Measurements from ENCODE around the gene TLE6. TPM values are rescaled to one million over a fixed set of nuclear protein-coding genes. Genes with fewer than 3 reads are reported as not detected.

The TLE6 gene
- total and polyA plus RNA-seq, 9 donors: 0.51 to 1.5 (median 0.86) TPM

DNA sequence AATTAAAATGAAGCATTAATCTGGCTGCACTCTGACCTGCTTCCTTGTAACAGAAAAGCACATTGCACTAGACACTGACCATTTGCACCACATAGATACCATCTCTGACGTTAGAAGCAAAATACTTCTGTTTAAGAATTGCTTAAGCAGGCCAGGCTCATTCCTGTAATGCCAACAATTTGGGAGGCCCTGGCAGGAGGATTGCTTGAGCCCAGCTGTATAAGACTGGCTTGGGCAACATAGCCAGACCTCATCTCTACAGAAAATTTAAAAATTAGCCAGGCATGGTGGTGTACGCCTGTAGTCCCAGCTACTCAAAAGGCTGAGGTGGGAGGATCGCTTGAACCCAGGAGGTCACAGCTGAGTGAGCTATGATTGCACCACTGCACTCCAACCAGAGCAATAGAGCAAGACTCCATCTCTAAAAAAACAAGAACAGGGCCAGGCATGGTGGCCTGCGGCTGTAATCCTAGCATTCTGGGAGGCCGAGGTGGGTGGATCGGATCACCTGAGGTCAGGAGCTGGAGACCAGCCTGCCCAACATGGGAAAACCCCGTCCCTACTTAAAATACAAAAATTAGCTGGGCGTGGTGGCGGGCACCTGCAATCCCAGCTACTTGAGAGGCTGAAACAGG is 7.0 kb upstream of the TLE6 start:
- peaks cover 45% of the 10 kb centered on the region for H3K4me1 ChIP-seq (ENCODE audit: control insufficient read depth, insufficient read depth, low read length)
- 55% methylated on average over 1 of the region's 9 CpGs for WGBS (ENCODE audit: insufficient coverage)
- H3K27ac ChIP-seq (ENCODE audit: low read length): peak overlapping the region; percentile 20
- H3K36me3 ChIP-seq (ENCODE audit: control insufficient read depth, insufficient read depth, low read length): no peaks in the 10 kb centered on the region
- no peaks in the 10 kb centered on the region for H3K27me3 ChIP-seq (ENCODE audit: control insufficient read depth, insufficient read depth, low read length)
- no peaks in the 10 kb centered on the region for H3K9me3 ChIP-seq (replicated peaks; ENCODE audit: control insufficient read depth, low read depth, low read length)
- no peak for DNase-seq
- no peak overlapping the region for H3K4me3 ChIP-seq (ENCODE audit: low read length)

DNA sequence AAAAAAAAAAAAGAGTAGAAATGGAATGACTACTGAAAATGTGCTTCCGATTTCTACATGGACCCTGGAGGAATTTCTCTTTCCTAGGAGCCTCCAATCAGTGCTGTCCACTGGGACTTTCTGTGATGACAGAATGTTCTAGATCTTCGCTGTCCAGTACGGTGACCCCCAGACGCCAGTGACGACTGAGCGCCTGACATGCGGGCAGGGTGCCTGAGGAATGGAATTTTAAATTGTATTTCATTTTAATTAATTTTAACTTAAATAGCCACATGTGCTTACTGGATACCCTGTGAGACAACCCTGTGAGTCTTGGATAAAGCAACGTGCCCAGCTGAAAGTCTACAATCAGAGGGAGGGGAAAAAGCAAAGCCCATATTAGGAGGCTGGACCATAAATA is 4.1 kb upstream of the TLE6 start:
- no CpG with 5 or more reads among the region's 8 CpGs for WGBS (ENCODE audit: insufficient coverage)
- H3K36me3 ChIP-seq (ENCODE audit: control insufficient read depth, insufficient read depth, low read length): no peaks in the 10 kb centered on the region
- H3K27me3 ChIP-seq (ENCODE audit: control insufficient read depth, insufficient read depth, low read length): no peaks in the 10 kb centered on the region
- no peaks in the 10 kb centered on the region for H3K9me3 ChIP-seq (replicated peaks; ENCODE audit: control insufficient read depth, low read depth, low read length)
- no peak overlapping the region for H3K27ac ChIP-seq (ENCODE audit: low read length)
- no peak overlapping the region for H3K4me3 ChIP-seq (ENCODE audit: low read length)
- peak; percentile 63 for DNase-seq
- peaks cover 57% of the 10 kb centered on the region for H3K4me1 ChIP-seq (ENCODE audit: control insufficient read depth, insufficient read depth, low read length)

DNA sequence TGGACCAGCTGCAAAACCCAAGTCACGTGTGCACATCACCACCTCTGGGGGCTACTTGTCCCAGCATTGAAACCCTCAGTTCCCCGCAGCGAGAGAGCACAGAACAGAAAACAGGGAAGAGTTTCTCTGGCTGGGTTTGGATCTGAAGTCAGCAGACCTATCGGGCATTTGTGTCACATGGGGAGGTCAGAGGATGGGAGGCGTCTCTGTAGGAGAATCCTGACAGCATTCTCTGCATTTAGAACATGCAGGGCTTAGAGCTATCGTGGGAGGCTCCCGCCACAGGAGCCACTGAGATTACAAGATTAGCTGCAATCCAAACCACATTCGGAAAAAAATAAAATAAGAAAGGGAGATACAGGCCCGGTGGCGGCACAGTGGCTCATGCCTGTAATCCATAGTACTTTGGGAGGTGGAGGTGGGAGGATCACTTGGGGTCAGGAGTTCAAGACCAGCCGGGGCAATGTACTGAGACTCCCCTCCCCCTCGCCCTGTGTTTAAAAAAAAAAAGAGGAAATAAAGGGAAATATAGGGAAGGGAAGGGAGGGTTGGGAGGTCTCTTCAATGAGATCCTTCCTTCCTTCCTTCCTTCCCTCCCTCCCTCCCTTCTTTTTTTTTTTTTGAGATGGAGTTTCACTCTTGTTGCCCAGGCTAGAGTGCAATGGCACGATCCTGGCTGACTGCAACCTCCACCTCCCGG is 2.9 kb upstream of the TLE6 start:
- no peak overlapping the region for H3K4me3 ChIP-seq (ENCODE audit: low read length)
- H3K36me3 ChIP-seq (ENCODE audit: control insufficient read depth, insufficient read depth, low read length): no peaks in the 10 kb centered on the region
- H3K27ac ChIP-seq (ENCODE audit: low read length): no peak overlapping the region
- WGBS (ENCODE audit: insufficient coverage): 0% methylated on average over 2 of the region's 14 CpGs
- H3K4me1 ChIP-seq (ENCODE audit: control insufficient read depth, insufficient read depth, low read length): peaks cover 51% of the 10 kb centered on the region
- no peaks in the 10 kb centered on the region for H3K9me3 ChIP-seq (replicated peaks; ENCODE audit: control insufficient read depth, low read depth, low read length)
- H3K27me3 ChIP-seq (ENCODE audit: control insufficient read depth, insufficient read depth, low read length): no peaks in the 10 kb centered on the region
- peak; percentile 75 for DNase-seq

DNA sequence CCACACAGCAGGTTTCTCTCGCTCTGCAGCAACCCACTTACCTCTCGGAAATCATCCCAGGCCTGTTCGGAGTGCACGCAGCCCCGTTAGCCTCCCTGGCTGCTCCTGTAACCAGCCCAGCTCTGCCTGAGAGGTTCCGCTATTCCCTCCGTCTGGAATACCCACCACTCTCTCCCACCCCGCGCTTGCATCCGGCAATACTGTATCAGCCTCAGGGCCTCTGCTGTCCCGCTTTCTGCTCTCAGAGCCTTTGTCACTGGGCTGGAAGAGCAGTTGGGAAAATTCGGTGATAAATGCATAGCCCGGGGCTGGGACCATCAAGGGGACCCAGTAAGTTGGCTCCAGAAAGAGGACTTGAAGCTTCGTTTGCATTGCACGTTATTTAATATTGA is 759 bp upstream of the TLE6 start:
- 15% methylated on average over 6 of the region's 15 CpGs for WGBS (ENCODE audit: insufficient coverage)
- no peak overlapping the region for H3K27ac ChIP-seq (ENCODE audit: low read length)
- no peaks in the 10 kb centered on the region for H3K9me3 ChIP-seq (replicated peaks; ENCODE audit: control insufficient read depth, low read depth, low read length)
- no peaks in the 10 kb centered on the region for H3K36me3 ChIP-seq (ENCODE audit: control insufficient read depth, insufficient read depth, low read length)
- peaks cover 41% of the 10 kb centered on the region for H3K4me1 ChIP-seq (ENCODE audit: control insufficient read depth, insufficient read depth, low read length)
- no peak for DNase-seq
- H3K27me3 ChIP-seq (ENCODE audit: control insufficient read depth, insufficient read depth, low read length): peaks cover 4% of the 10 kb centered on the region
- H3K4me3 ChIP-seq (ENCODE audit: low read length): peak overlapping the region; percentile 58

DNA sequence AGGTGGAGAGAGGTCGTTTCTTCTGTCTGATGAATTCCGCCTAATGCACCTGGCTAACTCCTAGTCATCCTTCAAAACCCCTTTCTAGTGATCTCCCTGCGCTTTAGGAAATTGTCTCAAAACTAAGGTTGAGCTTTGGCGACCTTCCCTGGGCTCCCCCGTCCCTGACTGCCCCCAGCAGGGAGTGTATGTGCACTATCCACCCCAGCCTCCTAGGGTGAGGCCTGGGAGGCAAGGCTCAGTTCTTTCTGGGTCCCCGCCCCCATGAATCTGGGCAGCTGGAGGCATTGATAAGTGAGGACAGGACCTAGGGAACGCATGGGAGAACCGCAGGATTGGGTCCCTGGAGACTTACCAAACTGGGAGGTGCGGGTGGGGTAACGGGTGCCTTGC is 378 bp downstream of the TLE6 start:
- Histone ChIP-seq H3K36me3 (ENCODE audit: control insufficient read depth, insufficient read depth, low read length) (no peaks in the 10 kb centered on the region), H3K9me3 (replicated peaks; ENCODE audit: control insufficient read depth, low read depth, low read length) (no peaks in the 10 kb centered on the region), H3K27me3 (ENCODE audit: control insufficient read depth, insufficient read depth, low read length) (peaks cover 4% of the 10 kb centered on the region), H3K4me3 (ENCODE audit: low read length) (no peak overlapping the region), H3K4me1 (ENCODE audit: control insufficient read depth, insufficient read depth, low read length) (peaks cover 45% of the 10 kb centered on the region), H3K27ac (ENCODE audit: low read length) (no peak overlapping the region)
- DNase-seq: no peak
- WGBS (ENCODE audit: insufficient coverage): 0% methylated on average over 1 of the region's 10 CpGs

DNA sequence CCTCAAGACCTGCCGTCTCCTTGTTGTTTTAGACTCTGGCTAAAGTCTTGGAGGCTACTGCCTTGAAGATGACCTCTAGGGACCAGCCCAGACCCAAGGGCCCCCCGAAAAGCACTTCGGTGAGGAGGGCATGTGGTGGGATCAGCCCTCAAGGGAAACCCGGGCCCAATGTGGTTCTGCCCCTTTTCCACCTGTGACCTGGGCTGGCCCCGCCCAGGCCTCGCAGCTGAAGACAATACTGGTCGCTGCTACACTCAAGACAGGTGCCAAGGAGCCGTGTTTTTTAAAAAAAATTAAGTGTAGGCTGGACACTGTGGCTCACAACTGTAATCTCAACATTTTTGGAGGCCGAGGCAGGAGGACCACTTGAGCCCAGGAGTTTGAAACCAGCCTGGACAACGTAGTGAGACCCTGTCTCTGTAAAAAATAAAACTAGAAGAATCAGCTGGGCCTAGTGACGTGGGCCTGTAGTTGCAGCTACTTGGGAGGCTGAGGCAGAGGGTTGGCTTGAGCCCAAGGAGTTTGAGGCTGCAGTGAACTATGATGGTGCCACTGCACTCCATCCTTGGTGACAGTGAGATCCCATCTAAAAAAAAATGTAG is 903 bp downstream of the TLE6 start:
- no peak overlapping the region for H3K4me3 ChIP-seq (ENCODE audit: low read length)
- H3K36me3 ChIP-seq (ENCODE audit: control insufficient read depth, insufficient read depth, low read length): no peaks in the 10 kb centered on the region
- no peaks in the 10 kb centered on the region for H3K9me3 ChIP-seq (replicated peaks; ENCODE audit: control insufficient read depth, low read depth, low read length)
- H3K27ac ChIP-seq (ENCODE audit: low read length): no peak overlapping the region
- DNase-seq: no peak
- peaks cover 4% of the 10 kb centered on the region for H3K27me3 ChIP-seq (ENCODE audit: control insufficient read depth, insufficient read depth, low read length)
- 62% methylated on average over 8 of the region's 11 CpGs for WGBS (ENCODE audit: insufficient coverage)
- peaks cover 51% of the 10 kb centered on the region for H3K4me1 ChIP-seq (ENCODE audit: control insufficient read depth, insufficient read depth, low read length)

DNA sequence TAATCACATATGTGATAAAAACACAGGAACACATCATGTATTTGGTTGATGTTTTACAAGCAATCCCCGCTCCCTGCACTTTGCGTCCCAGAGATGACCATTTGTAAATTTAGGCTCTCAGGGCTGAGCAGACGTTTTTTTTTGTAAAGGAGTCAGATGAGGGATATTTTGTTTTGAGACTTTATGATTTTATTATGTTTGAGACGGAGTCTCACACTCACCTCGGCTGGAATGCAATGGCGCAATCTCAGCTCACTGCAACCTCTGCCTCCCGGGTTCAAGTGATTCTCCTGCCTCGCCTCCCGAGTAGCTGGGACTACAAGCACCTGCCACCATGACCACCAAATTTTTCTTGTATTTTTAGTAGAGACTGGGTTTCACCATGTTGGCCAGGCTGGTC is 1.4 kb downstream of the TLE6 start:
- WGBS (ENCODE audit: insufficient coverage): 58% methylated on average over 2 of the region's 9 CpGs
- H3K4me3 ChIP-seq (ENCODE audit: low read length): no peak overlapping the region
- H3K27ac ChIP-seq (ENCODE audit: low read length): no peak overlapping the region
- no peaks in the 10 kb centered on the region for H3K36me3 ChIP-seq (ENCODE audit: control insufficient read depth, insufficient read depth, low read length)
- no peak for DNase-seq
- H3K4me1 ChIP-seq (ENCODE audit: control insufficient read depth, insufficient read depth, low read length): peaks cover 56% of the 10 kb centered on the region
- peaks cover 4% of the 10 kb centered on the region for H3K27me3 ChIP-seq (ENCODE audit: control insufficient read depth, insufficient read depth, low read length)
- H3K9me3 ChIP-seq (replicated peaks; ENCODE audit: control insufficient read depth, low read depth, low read length): no peaks in the 10 kb centered on the region

DNA sequence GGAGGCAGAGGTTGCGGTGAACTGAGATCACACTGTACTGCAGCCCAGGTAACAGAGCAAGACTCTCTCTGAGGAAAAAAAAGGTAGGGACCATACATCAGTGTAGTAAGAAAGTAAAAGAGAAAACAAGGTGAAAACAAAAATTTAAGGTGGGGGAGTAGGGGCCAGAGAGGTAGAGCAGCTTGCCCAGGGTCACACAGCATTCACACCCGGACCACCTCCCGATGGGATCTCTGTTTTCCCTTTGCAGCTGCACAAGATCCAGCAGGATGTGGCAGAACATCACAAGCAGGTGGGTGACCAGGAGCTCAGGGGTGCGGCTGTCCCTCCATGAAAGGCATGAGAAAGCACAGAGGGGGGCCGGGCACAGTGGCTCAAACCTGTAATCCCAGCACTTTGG is 4.5 kb downstream of the TLE6 start:
- WGBS (ENCODE audit: insufficient coverage): 86% methylated on average over 5 of the region's 5 CpGs
- H3K9me3 ChIP-seq (replicated peaks; ENCODE audit: control insufficient read depth, low read depth, low read length): no peaks in the 10 kb centered on the region
- H3K4me1 ChIP-seq (ENCODE audit: control insufficient read depth, insufficient read depth, low read length): peaks cover 47% of the 10 kb centered on the region
- no peaks in the 10 kb centered on the region for H3K36me3 ChIP-seq (ENCODE audit: control insufficient read depth, insufficient read depth, low read length)
- no peak for DNase-seq
- no peak overlapping the region for H3K27ac ChIP-seq (ENCODE audit: low read length)
- H3K27me3 ChIP-seq (ENCODE audit: control insufficient read depth, insufficient read depth, low read length): peaks cover 9% of the 10 kb centered on the region
- H3K4me3 ChIP-seq (ENCODE audit: low read length): no peak overlapping the region

DNA sequence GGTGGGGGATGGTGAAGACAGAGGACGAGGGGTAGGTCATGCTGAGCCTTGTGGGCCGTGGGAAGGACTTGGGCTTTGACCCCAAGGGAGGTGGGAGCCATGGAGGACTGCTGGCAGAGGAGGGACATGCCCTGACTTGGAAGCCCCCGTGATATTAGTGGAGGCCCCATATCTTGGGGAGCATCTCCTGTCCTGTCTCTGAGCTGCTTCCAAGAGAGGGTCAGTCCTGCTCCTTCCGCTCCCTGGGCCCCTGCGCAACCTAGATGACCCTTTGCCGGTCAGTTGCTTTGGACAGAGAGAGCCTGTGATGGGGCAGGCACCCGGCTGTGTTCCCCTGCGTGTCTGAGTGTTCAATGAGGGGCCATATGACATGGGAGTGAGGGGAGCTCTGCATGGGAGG is 5.2 kb downstream of the TLE6 start:
- 9% methylated on average over 8 of the region's 8 CpGs for WGBS (ENCODE audit: insufficient coverage)
- Histone ChIP-seq H3K27me3 (ENCODE audit: control insufficient read depth, insufficient read depth, low read length) (peaks cover 13% of the 10 kb centered on the region), H3K9me3 (replicated peaks; ENCODE audit: control insufficient read depth, low read depth, low read length) (no peaks in the 10 kb centered on the region), H3K27ac (ENCODE audit: low read length) (peak overlapping the region; percentile 83), H3K4me3 (ENCODE audit: low read length) (no peak overlapping the region), H3K36me3 (ENCODE audit: control insufficient read depth, insufficient read depth, low read length) (no peaks in the 10 kb centered on the region), H3K4me1 (ENCODE audit: control insufficient read depth, insufficient read depth, low read length) (peaks cover 49% of the 10 kb centered on the region)
- no peak for DNase-seq

DNA sequence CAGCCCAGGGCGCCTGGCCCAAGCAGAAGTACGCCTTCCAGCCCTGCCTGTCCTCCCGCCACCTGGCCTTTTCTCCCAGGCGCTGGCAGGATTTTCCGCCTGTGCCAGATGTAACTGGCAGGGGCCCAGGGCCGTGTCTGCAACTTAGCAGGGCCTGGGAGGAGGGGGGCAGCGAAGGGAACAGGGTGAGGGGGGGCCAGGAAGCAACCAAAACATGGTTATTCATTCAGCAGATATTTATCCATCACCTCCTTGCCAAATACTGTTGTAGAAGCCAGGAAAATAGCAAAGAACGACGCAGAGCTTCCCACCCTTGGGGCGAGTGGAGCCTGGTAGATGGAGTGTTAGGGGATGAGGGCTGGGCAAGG is 5.6 kb downstream of the TLE6 start:
- 7% methylated on average over 7 of the region's 10 CpGs for WGBS (ENCODE audit: insufficient coverage)
- no peak overlapping the region for H3K4me3 ChIP-seq (ENCODE audit: low read length)
- H3K27ac ChIP-seq (ENCODE audit: low read length): peak overlapping the region; percentile 83
- H3K4me1 ChIP-seq (ENCODE audit: control insufficient read depth, insufficient read depth, low read length): peaks cover 48% of the 10 kb centered on the region
- H3K9me3 ChIP-seq (replicated peaks; ENCODE audit: control insufficient read depth, low read depth, low read length): no peaks in the 10 kb centered on the region
- H3K36me3 ChIP-seq (ENCODE audit: control insufficient read depth, insufficient read depth, low read length): no peaks in the 10 kb centered on the region
- peaks cover 13% of the 10 kb centered on the region for H3K27me3 ChIP-seq (ENCODE audit: control insufficient read depth, insufficient read depth, low read length)
- DNase-seq: peak; percentile 97

Measured in muscle of leg (tissue), 11 donors.